ENCODE measurements around the gene TCAP.
"Not testable (repeated sequence)": the region's sequence is repeated elsewhere in the genome, so short reads cannot be mapped to it uniquely, and the experiment has no call there.

TCAP gene

DNA sequence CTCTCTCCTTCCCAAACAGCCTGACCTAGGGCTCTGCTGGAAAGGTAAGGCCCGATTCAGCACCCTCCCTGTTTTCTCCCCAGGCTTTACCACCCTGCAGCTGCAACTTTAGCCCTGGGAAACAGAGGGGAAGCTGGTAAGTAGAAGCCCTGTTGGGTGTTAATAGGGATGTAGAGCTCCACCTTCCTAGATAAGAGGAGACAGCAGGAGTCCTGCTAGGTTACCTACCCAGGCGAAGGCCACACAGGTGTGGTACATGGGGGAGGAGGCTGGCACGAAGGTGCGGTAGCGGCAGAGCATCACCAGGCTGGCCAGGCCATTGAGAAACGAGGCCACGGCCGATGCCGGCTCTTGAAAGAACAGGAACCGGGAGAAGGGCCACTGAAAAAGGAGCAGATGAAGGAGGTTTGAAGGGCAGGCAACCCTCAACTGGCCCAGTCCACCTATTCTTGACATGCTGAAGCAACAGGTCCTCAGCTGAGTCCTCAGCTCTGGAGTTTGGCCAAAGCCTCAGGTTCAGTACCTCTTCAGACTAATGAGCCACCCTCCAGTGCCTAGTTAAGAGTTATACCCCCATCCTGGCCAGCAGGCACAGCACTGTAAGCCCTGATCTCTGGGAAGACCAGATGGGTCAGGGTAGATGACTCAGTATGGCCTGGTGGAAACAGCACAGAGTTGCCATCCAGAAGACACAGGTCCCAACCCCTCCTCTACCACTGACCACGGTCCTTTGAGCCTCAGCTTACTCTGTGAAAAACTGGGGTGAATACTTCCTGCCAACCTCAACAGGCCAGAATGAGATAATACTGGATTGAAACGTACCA lies 19.4 kb downstream of the TCAP start:
- DNase-seq = no peak

DNA sequence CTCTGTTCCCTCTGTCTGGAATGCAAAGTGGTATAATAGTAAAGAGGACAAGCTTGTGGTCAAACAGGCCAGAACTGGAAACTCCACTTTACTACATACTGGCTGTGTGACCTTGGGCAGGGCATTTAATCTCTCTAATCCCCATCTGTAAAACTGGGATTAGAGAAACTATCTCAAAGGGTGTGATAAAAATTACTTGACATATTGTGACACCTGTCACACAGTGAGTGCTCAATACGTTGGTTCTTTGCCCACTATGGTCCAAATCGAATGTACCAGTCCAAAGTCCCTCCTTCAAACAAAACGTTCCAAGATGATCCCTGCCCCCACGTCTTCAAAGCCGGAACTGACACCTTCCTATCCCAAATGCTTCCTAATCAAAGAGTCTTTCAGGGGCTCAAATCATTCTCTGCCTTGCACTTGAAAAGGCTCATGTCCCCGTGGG lies 22.0 kb downstream of the TCAP start:
- no peak for DNase-seq

DNA sequence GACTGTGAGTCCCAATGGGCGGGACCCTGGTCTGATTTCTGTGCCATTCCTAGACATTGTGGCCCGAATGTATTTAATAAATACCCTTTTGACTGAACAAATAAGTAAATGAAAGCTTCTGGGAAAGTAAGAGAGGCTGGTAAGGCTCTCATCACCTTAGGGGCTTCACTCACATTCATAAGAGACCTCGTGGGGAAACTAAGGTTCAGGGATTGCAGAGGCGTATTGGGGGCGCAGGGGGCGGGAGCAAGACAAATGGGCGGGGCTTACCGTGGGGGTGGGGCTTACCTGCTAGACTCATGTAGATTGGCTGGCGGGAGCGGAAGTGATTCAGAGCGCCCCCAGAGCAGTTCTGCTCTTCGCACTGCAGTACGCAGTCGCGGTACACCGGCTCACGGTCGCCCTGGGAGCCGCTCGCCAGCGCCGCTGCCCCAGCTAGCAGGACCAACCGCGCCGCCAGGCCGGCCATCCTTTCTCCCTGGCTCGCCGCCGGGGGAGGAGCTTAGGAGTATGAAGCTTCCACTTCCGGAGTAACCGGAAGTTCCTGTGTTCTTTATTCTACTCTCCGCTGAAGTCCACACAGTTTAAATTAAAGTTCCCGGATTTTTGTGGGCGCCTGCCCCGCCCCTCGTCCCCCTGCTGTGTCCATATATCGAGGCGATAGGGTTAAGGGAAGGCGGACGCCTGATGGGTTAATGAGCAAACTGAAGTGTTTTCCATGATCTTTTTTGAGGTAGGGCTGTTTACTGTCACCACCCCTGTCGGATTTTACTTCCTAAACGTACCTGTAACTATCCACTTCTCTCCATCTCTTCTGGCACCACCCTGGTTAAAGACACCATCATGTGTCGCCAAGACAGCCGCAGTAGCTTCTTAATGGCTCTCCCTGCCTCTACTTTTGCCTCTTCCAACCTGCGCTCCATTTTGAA lies 22.7 kb downstream of the TCAP start, which contains the start of gene PGAP3:
Gene PGAP3, minus strand, starts transcription at position 512 of the 929 bp plus-strand sequence. Its CDS starts 43 bp downstream, at position 469.
- peak; percentile 88 for DNase-seq

GRCh38 chr17:39688475-39688835 lies 23.3 kb downstream of the TCAP start:
- no peak for DNase-seq

- no peak for DNase-seq
Observed at GRCh38 chr17:39688945-39689344, 23.8 kb downstream of the TCAP start.

DNA sequence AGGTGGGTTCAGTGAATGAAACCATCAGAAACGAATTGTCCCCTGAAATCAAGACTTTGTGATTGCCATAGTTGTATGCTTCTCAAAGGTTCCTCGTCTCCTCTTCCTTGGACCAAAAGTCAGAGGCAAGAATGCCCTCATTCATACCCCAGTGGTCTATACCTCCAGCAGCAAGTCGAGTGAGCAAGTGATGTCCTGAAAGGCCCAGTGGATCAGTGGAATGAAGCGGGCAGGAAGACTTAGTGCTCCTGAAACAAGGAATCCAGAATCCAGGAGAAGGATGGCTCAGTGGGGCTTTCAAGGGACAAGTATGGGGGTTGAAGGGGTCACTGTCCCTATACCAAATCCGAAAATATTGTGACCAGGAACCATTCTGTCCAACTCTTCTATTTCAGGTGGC lies 29.4 kb downstream of the TCAP start:
- no peak for DNase-seq

- no peak for DNase-seq
Observed at GRCh38 chr17:39695089-39695474, 29.9 kb downstream of the TCAP start.

- DNase-seq = no peak
Observed at GRCh38 chr17:39696731-39697130, 31.6 kb downstream of the TCAP start.

DNA sequence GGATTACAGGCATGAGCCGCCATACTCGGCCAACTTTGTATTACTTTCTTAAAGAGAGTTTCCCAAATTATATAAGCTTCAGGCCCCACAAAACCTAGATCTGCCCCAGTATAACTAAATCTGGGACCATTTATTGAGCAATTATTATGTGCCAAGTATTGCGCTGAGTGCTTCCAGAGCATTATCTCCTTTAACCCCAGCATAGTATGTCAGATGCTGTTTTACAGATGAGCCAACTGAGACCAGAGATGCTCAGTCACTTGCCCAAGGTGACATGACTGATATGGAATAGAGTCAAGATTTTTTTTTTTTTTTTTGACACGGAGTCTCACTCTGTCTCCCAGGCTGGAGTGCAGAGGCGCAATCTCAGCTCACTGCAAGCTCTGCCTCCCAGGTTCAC lies 32.8 kb downstream of the TCAP start:
- DNase-seq = no peak

DNA sequence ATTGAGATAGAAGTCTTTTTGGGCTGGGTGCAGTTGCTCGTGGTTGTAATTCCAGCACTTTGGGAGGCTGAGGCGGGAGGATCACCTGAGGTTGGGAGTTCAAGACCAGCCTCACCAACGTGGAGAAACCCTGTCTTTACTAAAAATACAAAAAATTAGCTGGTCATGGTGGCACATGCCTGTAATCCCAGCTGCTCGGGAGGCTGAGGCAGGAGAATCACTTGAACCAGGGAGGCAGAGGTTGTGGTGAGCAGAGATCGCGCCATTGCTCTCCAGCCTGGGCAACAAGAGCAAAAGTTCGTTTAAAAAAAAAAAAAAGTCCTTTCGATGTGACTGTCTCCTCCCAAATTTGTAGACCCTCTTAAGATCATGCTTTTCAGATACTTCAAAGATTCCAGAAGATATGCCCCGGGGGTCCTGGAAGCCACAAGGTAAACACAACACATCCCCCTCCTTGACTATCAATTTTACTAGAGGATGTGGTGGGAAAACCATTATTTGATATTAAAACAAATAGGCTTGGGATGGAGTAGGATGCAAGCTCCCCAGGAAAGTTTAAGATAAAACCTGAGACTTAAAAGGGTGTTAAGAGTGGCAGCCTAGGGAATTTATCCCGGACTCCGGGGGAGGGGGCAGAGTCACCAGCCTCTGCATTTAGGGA lies 34.1 kb downstream of the TCAP start:
- DNase-seq = not testable (repeated sequence)

GRCh38 chr17:39699818-39700147 lies 34.6 kb downstream of the TCAP start, which contains the start of gene ERBB2:
Gene ERBB2, plus strand, starts transcription at chr17:39700064. Its CDS starts 175 bp downstream, at chr17:39700239.
- no peak for DNase-seq

DNA sequence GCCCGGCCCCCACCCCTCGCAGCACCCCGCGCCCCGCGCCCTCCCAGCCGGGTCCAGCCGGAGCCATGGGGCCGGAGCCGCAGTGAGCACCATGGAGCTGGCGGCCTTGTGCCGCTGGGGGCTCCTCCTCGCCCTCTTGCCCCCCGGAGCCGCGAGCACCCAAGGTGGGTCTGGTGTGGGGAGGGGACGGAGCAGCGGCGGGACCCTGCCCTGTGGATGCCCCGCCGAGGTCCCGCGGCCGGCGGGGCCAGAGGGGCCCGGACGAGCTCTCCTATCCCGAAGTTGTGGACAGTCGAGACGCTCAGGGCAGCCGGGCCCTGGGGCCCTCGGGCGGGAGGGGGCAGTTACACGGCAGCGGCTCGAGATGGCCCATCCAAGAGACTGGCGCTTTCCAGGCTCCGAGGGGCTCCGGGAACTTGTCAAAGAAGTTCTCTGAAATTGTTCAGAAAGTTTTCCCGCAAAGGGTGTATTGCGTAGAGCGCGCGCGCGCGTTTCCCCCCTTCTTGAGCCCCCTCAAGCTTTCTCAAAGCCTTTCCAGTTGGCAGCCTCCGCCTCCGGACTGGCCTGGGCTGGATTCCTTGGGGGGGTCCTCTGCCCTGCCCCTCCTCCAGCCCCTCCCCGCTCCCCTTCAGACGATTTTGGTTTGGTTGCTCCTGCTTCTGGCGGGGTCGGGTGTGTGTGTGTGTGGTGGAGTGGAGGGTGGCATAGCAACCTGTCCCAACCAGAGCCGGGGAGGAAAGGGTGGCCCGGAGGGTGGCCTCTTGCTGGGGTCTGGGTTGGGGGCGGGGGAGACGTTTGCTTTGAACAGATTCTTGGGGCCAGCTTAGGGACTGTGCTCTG lies 35.2 kb downstream of the TCAP start:
- DNase-seq = no peak

- DNase-seq = no peak
Observed at GRCh38 chr17:39701012-39701783, 36.0 kb downstream of the TCAP start.

DNA sequence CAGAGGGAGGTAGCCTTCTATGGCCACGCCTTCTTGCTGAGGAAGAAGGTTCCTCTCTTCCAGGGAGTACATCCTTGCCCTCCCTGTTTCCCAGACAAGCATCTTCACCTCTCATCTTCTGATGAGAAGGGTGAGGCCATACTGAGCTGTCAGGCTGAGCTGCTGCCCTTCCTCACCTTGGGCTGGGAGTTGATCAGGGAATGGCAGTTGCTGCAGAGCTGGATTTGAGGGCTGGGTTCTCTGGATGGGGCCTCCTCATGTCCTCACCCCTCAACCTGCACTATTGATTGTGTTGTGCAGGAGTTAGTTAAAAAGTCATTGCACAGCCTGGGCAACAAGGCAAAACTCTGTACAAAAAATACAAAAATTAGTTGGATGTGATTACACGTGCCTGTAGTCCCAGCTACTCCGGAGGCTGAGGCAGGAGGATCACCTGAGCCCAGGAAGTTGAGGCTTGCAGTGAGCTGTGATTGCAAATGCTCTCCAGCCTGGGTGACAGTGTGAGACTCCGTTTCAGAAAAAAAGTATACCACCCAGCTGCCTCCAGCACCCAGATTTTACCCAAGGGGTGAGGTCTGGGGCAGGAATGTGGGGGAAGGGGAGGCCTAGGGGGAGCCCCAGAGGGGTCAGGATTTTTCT lies 36.8 kb downstream of the TCAP start:
- no peak for DNase-seq

DNA sequence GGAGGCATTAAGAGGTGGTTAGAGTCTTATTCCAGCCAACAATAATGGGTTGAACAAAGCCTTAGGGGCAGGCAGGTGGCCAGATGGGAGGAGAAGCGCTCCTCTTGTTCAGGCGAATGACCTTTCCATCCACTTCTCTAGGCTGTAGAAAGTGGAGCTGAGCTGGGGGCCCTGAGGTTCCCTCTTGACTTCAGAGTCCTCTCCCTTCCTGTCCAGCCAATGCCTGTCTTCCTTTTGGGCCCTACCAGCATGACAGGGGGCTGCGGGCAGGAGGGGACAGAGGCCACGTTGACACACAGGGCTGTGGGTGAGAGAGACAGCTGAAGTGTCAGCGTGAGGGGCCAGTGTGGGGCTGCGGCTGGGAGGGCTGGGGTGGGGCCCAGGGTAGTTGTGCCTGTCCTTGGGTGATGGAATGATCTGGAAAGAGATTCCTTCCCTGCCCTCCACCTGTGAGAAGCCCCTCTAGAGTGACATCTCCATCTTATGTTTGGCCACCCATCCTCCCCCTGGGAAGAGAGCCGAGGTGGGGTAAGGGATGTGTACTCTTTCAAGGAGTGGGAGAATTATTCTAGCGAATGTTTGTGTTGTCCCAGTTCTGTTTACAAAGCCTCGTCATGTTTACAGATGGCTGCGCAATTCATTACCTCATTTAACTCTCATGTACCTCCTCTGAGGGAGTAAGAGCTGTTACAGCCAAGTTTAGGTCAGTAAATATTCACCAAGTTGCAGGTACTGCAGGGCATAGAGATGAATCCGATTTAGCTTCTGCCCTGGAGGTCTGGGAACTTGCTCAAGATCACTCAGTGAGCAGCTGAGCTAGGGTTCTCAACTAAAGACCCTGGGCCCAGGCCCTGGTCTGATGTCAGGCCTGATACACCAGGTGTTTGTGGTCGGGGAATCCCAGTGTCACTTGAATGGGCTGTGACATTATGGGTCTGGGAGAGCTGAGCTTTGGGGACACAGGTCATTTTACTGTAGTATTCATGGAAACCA lies 38.0 kb downstream of the TCAP start:
- no peak for DNase-seq

DNA sequence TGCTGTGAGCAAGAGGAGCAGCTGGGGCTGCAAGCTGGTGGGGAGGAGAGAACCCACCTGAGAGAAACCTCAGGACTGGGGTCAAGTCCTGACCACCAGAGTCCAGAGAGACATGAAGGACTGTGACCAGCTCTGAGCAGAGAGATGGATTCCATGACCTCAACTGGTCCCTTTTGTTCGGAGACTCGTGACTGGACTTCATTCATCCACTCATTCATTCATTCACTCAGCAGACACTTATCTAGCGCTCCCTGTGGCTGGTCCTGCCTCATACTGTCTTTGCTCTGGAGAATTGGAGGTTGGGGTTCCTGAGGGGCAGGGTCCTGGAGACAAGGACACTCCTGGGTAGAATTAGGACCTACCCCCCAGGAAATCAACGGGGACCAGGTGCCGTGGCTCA lies 38.8 kb downstream of the TCAP start:
- no peak for DNase-seq

- DNase-seq = no peak
Observed at GRCh38 chr17:39704821-39705551, 39.8 kb downstream of the TCAP start.

DNA sequence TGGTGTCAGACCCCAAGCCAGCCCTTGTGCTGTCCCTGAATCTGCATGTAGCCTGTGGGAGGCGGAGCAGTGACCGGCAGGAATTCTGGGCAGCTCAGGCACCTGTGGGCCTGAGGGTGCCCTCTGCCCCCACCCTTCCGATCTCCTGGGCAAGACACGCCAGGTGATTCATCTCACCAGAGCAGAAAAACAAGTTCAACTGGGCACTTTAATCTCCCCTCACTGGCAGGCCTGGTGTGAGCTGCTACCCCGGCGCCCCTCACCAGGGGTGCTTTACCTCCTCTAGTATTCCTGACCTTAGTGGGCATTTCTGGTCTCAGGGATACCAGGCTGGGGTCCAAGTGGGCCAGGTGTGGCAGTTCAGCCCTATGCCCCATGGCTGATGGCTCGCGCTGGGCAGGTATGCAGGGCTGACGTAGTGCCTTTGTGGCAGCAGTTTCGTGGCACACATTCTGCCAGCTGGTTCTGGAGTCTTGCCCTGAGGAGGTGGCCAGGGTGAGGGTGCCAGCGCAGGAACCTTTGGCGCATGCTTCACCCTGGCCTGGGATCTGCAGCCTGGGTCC lies 40.7 kb downstream of the TCAP start:
- no peak for DNase-seq

GRCh38 chr17:39706383-39706782 lies 41.2 kb downstream of the TCAP start:
- DNase-seq = no peak

Measured in CD4-positive, alpha-beta T cell treated with Interferon gamma for 1 hour (primary cell).